HepG2 (cell line): ENCODE results near the gene BHLHE23. TPM values are rescaled to one million over a fixed set of nuclear protein-coding genes. Genes with fewer than 3 reads are reported as not detected.

Experiments
- ATAC-seq: fragments of 200-7000 bp; cut with Tn5 transposase; 3 replicates; pipeline ENCODE4 v1.9.1; 2020; ENCODE audit warnings: mild to moderate bottlenecking, moderate library complexity
- BruUV-seq: library from RNA; stranded (reverse); fragments of 400-500 nt; replicated peaks from 2 replicates; lab custom pipeline; 2021; lab: Mats Ljungman, UMichigan
- CTCF ChIA-PET: fragments of 300-600 bp; formaldehyde crosslinking; extraction: SDS; loops from one replicate; lab custom pipeline; 2021; ENCODE audit warnings: low total read pairs, inconsistent platforms, low intra/inter-chr PET ratio; lab: Yijun Ruan, JAX
- POLR2A ChIA-PET: fragments of 350-600 bp; sonication (Branson Sonifier 250); formaldehyde crosslinking; loops from one replicate; lab custom pipeline; 2020; ENCODE audit warnings: antibody characterized with exemption, inconsistent platforms; lab: Yijun Ruan, JAX
- DNase-seq: peaks from one replicate; pipeline ENCODE4 v3.0.0-alpha.2; 2015; ENCODE audit warnings: low spot score
- FAIRE-seq: peaks from 3 replicates; lab custom pipeline; 2011; peaks lifted over from hg19 to GRCh38; lab: Jason Lieb, UNC
- H2AFZ ChIP-seq: one replicate; pipeline ENCODE4 v1.6.1; 2011; ENCODE audit warnings: low read length, inconsistent platforms
- H3K27ac ChIP-seq: fragments of 300-600 bp; 3 replicates; pipeline ENCODE4 v1.8.0; 2011; ENCODE audit warnings: mixed run types, mild to moderate bottlenecking, mixed read lengths, low read length, inconsistent platforms; ENCODE audit not compliant: insufficient read depth; ENCODE audit errors: extremely low read length
- H3K27me3 ChIP-seq, 2 experiments: fragments of 200-600 bp in 1 of 2; 2 replicates in 1 of 2; 3 replicates in 1 of 2; pipeline versions ENCODE4 v1.6.0 to v1.8.0; 2011; ENCODE audit warnings: low read length in 2 of 2, mild to moderate bottlenecking in 2 of 2, moderate library complexity in 2 of 2, inconsistent platforms in 1 of 2; ENCODE audit not compliant: insufficient read depth in 2 of 2, control insufficient read depth in 1 of 2
- H3K36me3 ChIP-seq, 2 experiments: fragments of 200-600 bp in 1 of 2; replicated peaks in 1 of 2; 2 replicates in 1 of 2; 3 replicates in 1 of 2; pipeline versions ENCODE4 v1.5.1 to v1.8.0; 2011; ENCODE audit warnings: low read length in 2 of 2, inconsistent platforms in 1 of 2; ENCODE audit not compliant: insufficient read depth in 2 of 2, control insufficient read depth in 1 of 2
- H3K4me1 ChIP-seq: 2 replicates; pipeline ENCODE4 v1.5.1; 2012; ENCODE audit warnings: low read length, inconsistent platforms; ENCODE audit not compliant: insufficient read depth
- H3K4me2 ChIP-seq: 2 replicates; pipeline ENCODE4 v1.6.0; 2011; ENCODE audit warnings: low read depth, low read length, inconsistent platforms
- H3K4me3 ChIP-seq, 3 experiments: fragments of 200-600 bp in 1 of 3; sonication (generic), shearing (Covaris generic) in 1 of 3; replicated peaks in 1 of 3; 2 replicates each; pipeline ENCODE4 v1.5.1; 2011 to 2016; ENCODE audit warnings: low read length in 3 of 3, inconsistent platforms in 2 of 3, low read depth in 2 of 3, mild to moderate bottlenecking in 2 of 3, control low read depth in 1 of 3, mixed read lengths in 1 of 3; ENCODE audit not compliant: insufficient read depth in 1 of 3
- H3K79me2 ChIP-seq: one replicate; pipeline ENCODE4 v1.6.1; 2011; ENCODE audit warnings: low read length, inconsistent platforms; ENCODE audit not compliant: insufficient read depth
- H3K9ac ChIP-seq: 2 replicates; pipeline ENCODE4 v1.6.0; 2011; ENCODE audit warnings: mild to moderate bottlenecking, low read depth, low read length, inconsistent platforms; ENCODE audit not compliant: insufficient read depth
- H3K9me3 ChIP-seq: 2 replicates; pipeline ENCODE4 v1.5.1; 2012; ENCODE audit warnings: mild to moderate bottlenecking, low read length
- H4K20me1 ChIP-seq: 2 replicates; pipeline ENCODE4 v1.6.0; 2011; ENCODE audit warnings: inconsistent platforms, mild to moderate bottlenecking, low read length, moderate library complexity; ENCODE audit not compliant: insufficient read depth
- AFF4 ChIP-seq: sonication (generic); formaldehyde crosslinking; IDR thresholded peaks from 2 replicates; pipeline ENCODE4 v1.4.0; 2020; ENCODE audit warnings: missing genetic modification reagents
- E2F1 ChIP-seq: sonication (generic); formaldehyde crosslinking; IDR thresholded peaks from 2 replicates; pipeline ENCODE4 v1.5.0; 2020; ENCODE audit warnings: missing genetic modification reagents
- GLI4 ChIP-seq: sonication (generic); formaldehyde crosslinking; IDR thresholded peaks from 2 replicates; pipeline ENCODE4 v1.5.1; 2020; ENCODE audit warnings: missing genetic modification reagents, mild to moderate bottlenecking, moderate library complexity, borderline replicate concordance
- MAFF ChIP-seq: IDR thresholded peaks from 2 replicates; pipeline ENCODE4 v1.6.1; 2011; ENCODE audit warnings: low read depth, low read length, improper control_type of control experiment
- NFAT5 ChIP-seq: sonication (generic); formaldehyde crosslinking; IDR thresholded peaks from 2 replicates; pipeline ENCODE4 v1.4.0; 2020; ENCODE audit warnings: missing genetic modification reagents
- NPAS2 ChIP-seq: sonication (generic); formaldehyde crosslinking; IDR thresholded peaks from 2 replicates; pipeline ENCODE4 v1.8.0; 2022; ENCODE audit warnings: mild to moderate bottlenecking, missing genetic modification reagents, borderline replicate concordance
- NR1H2 ChIP-seq: sonication (generic); formaldehyde crosslinking; IDR thresholded peaks from 2 replicates; pipeline ENCODE4 v1.8.1; 2022; ENCODE audit warnings: low read depth, missing genetic modification reagents, borderline replicate concordance
- SALL2 ChIP-seq: sonication (generic); formaldehyde crosslinking; IDR thresholded peaks from 2 replicates; pipeline ENCODE4 v1.8.1; 2023; ENCODE audit warnings: mild to moderate bottlenecking, missing genetic modification reagents, inconsistent platforms
- TAF15 ChIP-seq: fragments of 200-400 bp; formaldehyde crosslinking; IDR thresholded peaks from one replicate; pipeline ENCODE4 v1.6.1; 2018; ENCODE audit warnings: mild to moderate bottlenecking, low read depth, low read length; ENCODE audit not compliant: poor library complexity, severe bottlenecking
- ZBTB33 ChIP-seq: sonication (generic); formaldehyde crosslinking; IDR thresholded peaks from 2 replicates; pipeline ENCODE4 v1.4.0; 2020; ENCODE audit warnings: missing genetic modification reagents
- ZBTB42 ChIP-seq: sonication (generic); formaldehyde crosslinking; IDR thresholded peaks from 2 replicates; pipeline ENCODE4 v1.5.0; 2020; ENCODE audit warnings: mild to moderate bottlenecking, missing genetic modification reagents
- ZNF253 ChIP-seq: sonication (generic); formaldehyde crosslinking; IDR thresholded peaks from 2 replicates; pipeline ENCODE4 v1.8.0; 2022; ENCODE audit warnings: mild to moderate bottlenecking, missing genetic modification reagents, borderline replicate concordance
- ZNF274 ChIP-seq: sonication (generic); formaldehyde crosslinking; IDR thresholded peaks from 2 replicates; pipeline ENCODE4 v1.5.1; 2020; ENCODE audit warnings: mild to moderate bottlenecking, missing genetic modification reagents
- WGBS: methylation state at CpG from one replicate; pipeline ENCODE4 v1.1.6; 2017; ENCODE audit warnings: low lambda C conversion rate; 5-methylcytosine and 5-hydroxymethylcytosine counted together
- in situ Hi-C: cut with HindIII; loops from 2 replicates; pipeline ENCODE4 v1.10.0; 2017; ENCODE audit warnings: low pct_unique_long_range_greater_than_20kb; ENCODE audit not compliant: extremely low pct_ligation_motif_present
- intact Hi-C: fragments of 100-400 bp; cut with micrococcal nuclease; formaldehyde crosslinking; loops from one replicate; pipeline ENCODE4 v1.10.0; 2022; ENCODE audit not compliant: unreplicated experiment
- polyA plus RNA-seq, 8 experiments: library from polyadenylated mRNA; depleted of rRNA in 3 of 8; stranded (reverse) in 7 of 8; unstranded in 1 of 8; fragments of >200 nt; fragmentation: Illumina TruSeq in 4 of 8; extraction: Trizol in 4 of 8; gene quantifications; 2 replicates each; pipeline versions ENCODE4 v1.2.1 to v1.2.3, GENCODE V29; 2011 to 2016; ENCODE audit warnings: low read depth in 4 of 8, missing spikeins in 1 of 8, mixed read lengths in 1 of 8; ENCODE audit not compliant: insufficient read depth in 1 of 8
- total RNA-seq, 5 experiments: library from RNA; depleted of rRNA; stranded (reverse); fragments of >200 nt; fragmentation: Illumina TruSeq; extraction: Trizol; gene quantifications; 2 replicates each; pipeline ENCODE4 v1.2.3, GENCODE V29; 2016; ENCODE audit warnings: low read depth in 1 of 5

The BHLHE23 gene
- total and polyA plus RNA-seq, 2 of the 13 experiments (the other 11 are each of a cell fraction or from before 2014, with no cell fraction given): not detected

GRCh38 chr20:62998449-62998848, 8.3 kb downstream of the BHLHE23 start:
- BruUV-seq: no TSS peak
- Histone ChIP-seq H2AFZ (no peak overlapping the region), H3K4me1 (no peaks in the 10 kb centered on the region), H3K4me3 (no peak overlapping the region), H3K36me3 (no peaks in the 10 kb centered on the region), H3K79me2 (no peaks in the 10 kb centered on the region), H3K4me2 (no peak overlapping the region), H3K27me3 (peaks cover 51 to 94% of the 10 kb centered on the region in 2 experiments), H3K9me3 (no peaks in the 10 kb centered on the region), H4K20me1 (no peaks in the 10 kb centered on the region; the same call in 1 of the 2 replicates), H3K9ac (no peak overlapping the region), H3K27ac (no peak overlapping the region)
- 33% methylated on average over 5 of the region's 5 CpGs for WGBS
- in situ Hi-C loops: no loop called here
- FAIRE-seq (no peak), ATAC-seq (no peak), DNase-seq (no peak)
- CTCF ChIA-PET: no interaction called here
- intact Hi-C loops: no loop called here
- POLR2A ChIA-PET: no interaction called here
- TF ChIP-seq SALL2 (CRISPR knock-in tag) (no peak), ZNF274 (no peak), GLI4 (CRISPR knock-in tag) (no peak), ZBTB33 (CRISPR knock-in tag) (no peak), E2F1 (CRISPR knock-in tag) (no peak), AFF4 (CRISPR knock-in tag) (no peak), NFAT5 (CRISPR knock-in tag) (no peak), NR1H2 (CRISPR knock-in tag) (no peak), ZBTB42 (CRISPR knock-in tag) (no peak), TAF15 (no peak), NPAS2 (CRISPR knock-in tag) (no peak), ZNF253 (CRISPR knock-in tag) (no peak), MAFF (no peak)
